GM12873 (cell line): Measurements from ENCODE around the gene TIPARP.

Experiments used
- CTCF ChIP-seq: IDR thresholded peaks from 2 replicates; pipeline ENCODE4 v1.5.1; 2012; ENCODE audit warnings: low read depth, mild to moderate bottlenecking, moderate library complexity, low read length, control low read depth; ENCODE audit not compliant: insufficient read depth; ENCODE audit errors: missing control alignments

TIPARP gene

GRCh38 chr3:156705761-156706616 lies 31.6 kb downstream of the TIPARP start:
- TF ChIP-seq CTCF: no peak

GRCh38 chr3:156707588-156707987 lies 33.2 kb downstream of the TIPARP start:
- no peak for TF ChIP-seq CTCF

GRCh38 chr3:156710429-156710828 lies 36.0 kb downstream of the TIPARP start:
- no peak for TF ChIP-seq CTCF

- TF ChIP-seq CTCF: no peak
Observed at GRCh38 chr3:156711113-156711512, 36.7 kb downstream of the TIPARP start.

GRCh38 chr3:156716105-156716862 lies 41.9 kb downstream of the TIPARP start:
- TF ChIP-seq CTCF: no peak

- TF ChIP-seq CTCF: no peak
Observed at GRCh38 chr3:156718622-156719306, 44.4 kb downstream of the TIPARP start.

GRCh38 chr3:156720826-156721225 lies 46.4 kb downstream of the TIPARP start:
- TF ChIP-seq CTCF: no peak
